Measurements from ENCODE around the gene MNX1. TPM values are rescaled to one million over a fixed set of nuclear protein-coding genes. Genes with fewer than 3 reads are reported as not detected.

Gene MNX1
- polyA plus RNA-seq, 1 donor from 2014 or later = not detected

DNA sequence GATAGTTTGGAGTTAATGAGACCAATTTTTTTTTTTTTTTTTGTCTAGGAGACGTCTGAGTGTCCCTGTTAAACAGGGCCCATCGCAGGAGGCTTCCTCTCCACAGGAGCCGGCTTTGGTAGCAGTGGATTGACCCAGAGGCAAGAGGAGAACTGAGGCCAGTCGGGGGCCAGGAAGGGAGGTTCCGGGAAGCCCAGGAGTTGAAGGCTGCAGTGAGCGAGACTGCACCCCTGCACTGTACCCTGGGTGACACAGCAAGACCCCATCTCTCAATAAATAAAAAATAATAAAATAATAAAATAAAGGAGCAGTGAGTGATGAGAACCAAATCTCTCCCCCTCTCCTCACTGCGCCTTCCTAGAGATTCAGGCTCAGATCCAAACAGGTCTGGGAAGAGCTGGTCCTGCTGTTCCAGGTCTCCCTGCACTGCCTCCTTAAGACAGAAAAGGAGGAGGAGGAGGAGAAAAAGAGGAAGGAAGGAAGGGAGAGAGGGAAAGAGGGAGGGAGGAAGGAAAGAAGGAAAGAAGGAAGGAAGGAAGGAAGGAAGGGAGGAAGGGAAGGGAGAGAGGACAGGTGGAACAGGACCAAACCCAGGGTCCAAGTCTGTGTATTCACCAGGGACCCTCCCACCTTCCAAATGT lies 3.5 kb downstream of the MNX1 start:
- Histone ChIP-seq H4K20me1 (ENCODE audit: insufficient read depth) (no peaks in the 10 kb centered on the region), H3K79me2 (replicated peaks; ENCODE audit: insufficient read depth, low read length) (no peaks in the 10 kb centered on the region), H3K9me2 (ENCODE audit: insufficient read depth, low read length) (no peaks in the 10 kb centered on the region), H3K36me3 (ENCODE audit: insufficient read depth, low read length) (no peaks in the 10 kb centered on the region), H3K9ac (ENCODE audit: low read length) (no peak overlapping the region), H2AFZ (ENCODE audit: low read depth, low read length) (no peak overlapping the region), H3K4me3 (ENCODE audit: low read length) (no peak overlapping the region), H3K4me2 (ENCODE audit: low read length) (no peak overlapping the region), H3K27ac (ENCODE audit: low read length) (no peak overlapping the region), H3F3A (ENCODE audit: insufficient read depth, low read length, poor library complexity, severe bottlenecking) (no peaks in the 10 kb centered on the region), H3K27me3 (ENCODE audit: insufficient read depth, low read depth, low read length) (peaks cover 94% of the 10 kb centered on the region), H3K9me3 (ENCODE audit: low read length) (no peaks in the 10 kb centered on the region)
- no peak for TF ChIP-seq POLR2AphosphoS5 (IDR thresholded peaks at IDR 0.05)
- TF ChIP-seq SMC3 (conservative IDR thresholded peaks at IDR 0.05; ENCODE audit: poor library complexity) = no peak
- TF ChIP-seq RAD21 (conservative IDR thresholded peaks at IDR 0.05) = no peak
- no peak for TF ChIP-seq EZH2 (IDR thresholded peaks at IDR 0.05; ENCODE audit: borderline replicate concordance, insufficient read depth, low read length, poor library complexity, severe bottlenecking)
- TF ChIP-seq, protein P1, sequence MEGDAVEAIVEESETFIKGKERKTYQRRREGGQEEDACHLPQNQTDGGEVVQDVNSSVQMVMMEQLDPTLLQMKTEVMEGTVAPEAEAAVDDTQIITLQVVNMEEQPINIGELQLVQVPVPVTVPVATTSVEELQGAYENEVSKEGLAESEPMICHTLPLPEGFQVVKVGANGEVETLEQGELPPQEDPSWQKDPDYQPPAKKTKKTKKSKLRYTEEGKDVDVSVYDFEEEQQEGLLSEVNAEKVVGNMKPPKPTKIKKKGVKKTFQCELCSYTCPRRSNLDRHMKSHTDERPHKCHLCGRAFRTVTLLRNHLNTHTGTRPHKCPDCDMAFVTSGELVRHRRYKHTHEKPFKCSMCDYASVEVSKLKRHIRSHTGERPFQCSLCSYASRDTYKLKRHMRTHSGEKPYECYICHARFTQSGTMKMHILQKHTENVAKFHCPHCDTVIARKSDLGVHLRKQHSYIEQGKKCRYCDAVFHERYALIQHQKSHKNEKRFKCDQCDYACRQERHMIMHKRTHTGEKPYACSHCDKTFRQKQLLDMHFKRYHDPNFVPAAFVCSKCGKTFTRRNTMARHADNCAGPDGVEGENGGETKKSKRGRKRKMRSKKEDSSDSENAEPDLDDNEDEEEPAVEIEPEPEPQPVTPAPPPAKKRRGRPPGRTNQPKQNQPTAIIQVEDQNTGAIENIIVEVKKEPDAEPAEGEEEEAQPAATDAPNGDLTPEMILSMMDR (IDR thresholded peaks at IDR 0.05; ENCODE audit: poor library complexity, severe bottlenecking) = no peak
- TF ChIP-seq MXI1 (conservative IDR thresholded peaks at IDR 0.05; ENCODE audit: poor library complexity, severe bottlenecking) = no peak
- no peak for TF ChIP-seq EP300 (conservative IDR thresholded peaks at IDR 0.05; ENCODE audit: poor library complexity, severe bottlenecking)
- no peak for TF ChIP-seq TAF1 (IDR thresholded peaks at IDR 0.05; ENCODE audit: low read depth)
- TF ChIP-seq, protein P2, sequence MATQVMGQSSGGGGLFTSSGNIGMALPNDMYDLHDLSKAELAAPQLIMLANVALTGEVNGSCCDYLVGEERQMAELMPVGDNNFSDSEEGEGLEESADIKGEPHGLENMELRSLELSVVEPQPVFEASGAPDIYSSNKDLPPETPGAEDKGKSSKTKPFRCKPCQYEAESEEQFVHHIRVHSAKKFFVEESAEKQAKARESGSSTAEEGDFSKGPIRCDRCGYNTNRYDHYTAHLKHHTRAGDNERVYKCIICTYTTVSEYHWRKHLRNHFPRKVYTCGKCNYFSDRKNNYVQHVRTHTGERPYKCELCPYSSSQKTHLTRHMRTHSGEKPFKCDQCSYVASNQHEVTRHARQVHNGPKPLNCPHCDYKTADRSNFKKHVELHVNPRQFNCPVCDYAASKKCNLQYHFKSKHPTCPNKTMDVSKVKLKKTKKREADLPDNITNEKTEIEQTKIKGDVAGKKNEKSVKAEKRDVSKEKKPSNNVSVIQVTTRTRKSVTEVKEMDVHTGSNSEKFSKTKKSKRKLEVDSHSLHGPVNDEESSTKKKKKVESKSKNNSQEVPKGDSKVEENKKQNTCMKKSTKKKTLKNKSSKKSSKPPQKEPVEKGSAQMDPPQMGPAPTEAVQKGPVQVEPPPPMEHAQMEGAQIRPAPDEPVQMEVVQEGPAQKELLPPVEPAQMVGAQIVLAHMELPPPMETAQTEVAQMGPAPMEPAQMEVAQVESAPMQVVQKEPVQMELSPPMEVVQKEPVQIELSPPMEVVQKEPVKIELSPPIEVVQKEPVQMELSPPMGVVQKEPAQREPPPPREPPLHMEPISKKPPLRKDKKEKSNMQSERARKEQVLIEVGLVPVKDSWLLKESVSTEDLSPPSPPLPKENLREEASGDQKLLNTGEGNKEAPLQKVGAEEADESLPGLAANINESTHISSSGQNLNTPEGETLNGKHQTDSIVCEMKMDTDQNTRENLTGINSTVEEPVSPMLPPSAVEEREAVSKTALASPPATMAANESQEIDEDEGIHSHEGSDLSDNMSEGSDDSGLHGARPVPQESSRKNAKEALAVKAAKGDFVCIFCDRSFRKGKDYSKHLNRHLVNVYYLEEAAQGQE (IDR thresholded peaks at IDR 0.05; ENCODE audit: borderline replicate concordance) = no peak

DNA sequence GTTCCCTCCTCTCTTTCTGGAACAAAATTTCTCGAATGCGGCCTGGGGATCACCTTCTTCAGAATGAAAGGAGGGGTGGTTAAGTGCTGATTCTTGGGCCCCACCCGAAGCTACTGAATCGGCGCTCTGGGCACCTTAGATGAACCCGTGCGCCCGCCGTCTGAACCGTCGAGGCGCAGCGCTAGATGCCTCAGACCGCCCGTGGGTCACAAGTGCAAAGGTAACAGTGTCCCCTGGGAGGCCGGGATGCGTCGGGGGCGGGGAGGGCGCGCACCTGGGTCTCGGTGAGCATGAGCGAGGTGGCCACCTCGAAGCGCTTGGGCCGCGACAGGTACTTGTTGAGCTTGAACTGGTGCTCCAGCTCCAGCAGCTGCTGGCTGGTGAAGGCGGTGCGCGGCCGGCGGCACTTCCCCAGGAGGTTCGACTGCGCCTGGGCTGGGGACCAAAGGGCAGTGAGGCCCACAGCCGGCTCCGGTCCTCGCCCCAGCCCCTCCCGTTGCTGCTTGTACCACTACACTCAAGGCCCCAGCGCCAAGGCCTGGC lies 4.2 kb downstream of the MNX1 start:
- peaks cover 94% of the 10 kb centered on the region for H3K27me3 ChIP-seq (ENCODE audit: insufficient read depth, low read depth, low read length)
- no peaks in the 10 kb centered on the region for H3K79me2 ChIP-seq (replicated peaks; ENCODE audit: insufficient read depth, low read length)
- H4K20me1 ChIP-seq (ENCODE audit: insufficient read depth) = no peaks in the 10 kb centered on the region
- no peak overlapping the region for H3K27ac ChIP-seq (ENCODE audit: low read length)
- no peaks in the 10 kb centered on the region for H3K9me2 ChIP-seq (ENCODE audit: insufficient read depth, low read length)
- TF ChIP-seq TAF1 (IDR thresholded peaks at IDR 0.05; ENCODE audit: low read depth) (no peak), POLR2AphosphoS5 (IDR thresholded peaks at IDR 0.05) (no peak), MXI1 (conservative IDR thresholded peaks at IDR 0.05; ENCODE audit: poor library complexity, severe bottlenecking) (no peak)
- TF ChIP-seq, protein P1 (IDR thresholded peaks at IDR 0.05; ENCODE audit: poor library complexity, severe bottlenecking) = no peak
- H3K4me3 ChIP-seq (ENCODE audit: low read length) = no peak overlapping the region
- H3K36me3 ChIP-seq (ENCODE audit: insufficient read depth, low read length) = no peaks in the 10 kb centered on the region
- no peak overlapping the region for H2AFZ ChIP-seq (ENCODE audit: low read depth, low read length)
- H3K9ac ChIP-seq (ENCODE audit: low read length) = no peak overlapping the region
- H3F3A ChIP-seq (ENCODE audit: insufficient read depth, low read length, poor library complexity, severe bottlenecking) = no peaks in the 10 kb centered on the region
- no peak overlapping the region for H3K4me2 ChIP-seq (ENCODE audit: low read length)
- no peaks in the 10 kb centered on the region for H3K9me3 ChIP-seq (ENCODE audit: low read length)

All from neural cell (in vitro differentiated cells).